H1 (cell line): Measurements from ENCODE around the gene BIN2. TPM values are rescaled to one million over a fixed set of nuclear protein-coding genes. Genes with fewer than 3 reads are reported as not detected.

ENCODE experiments used
- CBX8 ChIP-seq: fragments of 300-800, 300-1000 bp; sonication (generic); IDR thresholded peaks from 2 replicates; pipeline ENCODE4 v1.7.1; 2016; ENCODE audit warnings: low read depth, low read length, borderline replicate concordance
- KDM1A ChIP-seq: fragments of 200-600, 300-600 bp; sonication (generic); IDR thresholded peaks from 2 replicates; pipeline ENCODE4 v1.7.1; 2016; ENCODE audit warnings: mild to moderate bottlenecking, low read length, borderline replicate concordance
- SAP30 ChIP-seq: fragments of 300-600 bp; sonication (generic); IDR thresholded peaks from 2 replicates; pipeline ENCODE4 v1.7.1; 2012; ENCODE audit warnings: low read length, moderate library complexity, mild to moderate bottlenecking, inconsistent platforms; ENCODE audit not compliant: insufficient read depth, insufficient replicate concordance
- YY1 ChIP-seq: IDR thresholded peaks from 2 replicates; pipeline ENCODE4 v1.6.1; 2011; ENCODE audit warnings: low read depth, mild to moderate bottlenecking, low read length
- polyA plus RNA-seq, 7 experiments: library from polyadenylated mRNA; depleted of rRNA in 3 of 7; stranded (reverse) in 5 of 7; unstranded in 2 of 7; fragments of >200 nt in 5 of 7; fragments of 200-250 nt in 2 of 7; gene quantifications; 1 replicate in 5 of 7; 2 replicates in 1 of 7; 4 replicates in 1 of 7; pipeline versions ENCODE4 v1.2.1 to v1.2.3, GENCODE V29; 2011 to 2013; ENCODE audit warnings: missing spikeins in 2 of 7, mixed read lengths in 2 of 7
- total RNA-seq: library from RNA; stranded (reverse); fragmentation: NEBNext Ultra II Directional; extraction: Animal tissue kit (Norgen Biotek cat#: 25700); gene quantifications from 2 replicates; pipeline ENCODE4 v1.2.1, GENCODE V29; 2021

BIN2 gene
- total and polyA plus RNA-seq, 2 of the 8 experiments (the other 6 are each of a cell fraction or from before 2014, with no cell fraction given): not detected

GRCh38 chr12:51351913-51352532 lies 28.0 kb upstream of the BIN2 start (continued):
- no peak for TF ChIP-seq KDM1A
- no peak for TF ChIP-seq CBX8
- TF ChIP-seq YY1: peak; percentile 49; the same call in 1 of the 2 replicates
- no peak for TF ChIP-seq SAP30
